WTC11 (cell line): ENCODE measurements around the gene BLVRA. TPM values are rescaled to one million over a fixed set of nuclear protein-coding genes. Genes with fewer than 3 reads are reported as not detected.

Experiments
- ATAC-seq: fragments of 200-7000 bp; cut with Tn5 transposase; 2 replicates; pipeline ENCODE4 v1.10.0; 2021; ENCODE audit warnings: mild to moderate bottlenecking, moderate library complexity
- CTCF ChIA-PET: fragments of 300-600 bp; sonication (Branson Sonifier 250); formaldehyde crosslinking; loops from one replicate; lab custom pipeline; 2021; ENCODE audit warnings: antibody characterized with exemption; lab: Charles Lee
- POLR2A ChIA-PET: fragments of 350-600 bp; sonication (Branson Sonifier 250); formaldehyde crosslinking; loops from one replicate; lab custom pipeline; 2021; ENCODE audit warnings: antibody characterized with exemption; lab: Charles Lee
- DNase-seq: peaks from one replicate; pipeline ENCODE4 v3.0.0; 2021; ENCODE audit warnings: low spot score
- H3K27ac Mint-ChIP-seq: 2 replicates; pipeline ENCODE4 v1.8.0; 2021; ENCODE audit warnings: mixed read lengths
- H3K27me3 Mint-ChIP-seq: 2 replicates; pipeline ENCODE4 v1.8.0; 2021; ENCODE audit warnings: low read depth, mild to moderate bottlenecking, moderate library complexity, mixed read lengths
- H3K36me3 Mint-ChIP-seq: 2 replicates; pipeline ENCODE4 v1.8.0; 2021; ENCODE audit warnings: mixed read lengths
- H3K4me1 Mint-ChIP-seq: 2 replicates; pipeline ENCODE4 v1.8.0; 2022; ENCODE audit warnings: mixed read lengths
- H3K4me3 Mint-ChIP-seq: 2 replicates; pipeline ENCODE4 v1.8.0; 2021; ENCODE audit warnings: mild to moderate bottlenecking, moderate library complexity, mixed read lengths
- H3K9me3 Mint-ChIP-seq: 2 replicates; pipeline ENCODE4 v1.8.0; 2021; ENCODE audit warnings: mixed read lengths
- CREM ChIP-seq: sonication (generic); formaldehyde crosslinking; IDR thresholded peaks from 2 replicates; pipeline ENCODE4 v1.8.1; 2022; ENCODE audit warnings: mild to moderate bottlenecking, missing genetic modification reagents, moderate library complexity
- ESRRA ChIP-seq: sonication (generic); formaldehyde crosslinking; IDR thresholded peaks from 2 replicates; pipeline ENCODE4 v1.8.1; 2022; ENCODE audit warnings: mild to moderate bottlenecking, missing genetic modification reagents, borderline replicate concordance
- GTF2I ChIP-seq: fragments of 250-450 bp; sonication (Bioruptor Pico); conservative IDR thresholded peaks from 2 replicates; pipeline ENCODE4 v1.4.0; 2021; ENCODE audit warnings: mild to moderate bottlenecking
- JUN ChIP-seq: sonication (generic); formaldehyde crosslinking; IDR thresholded peaks from 2 replicates; pipeline ENCODE4 v1.8.0; 2023; ENCODE audit warnings: mild to moderate bottlenecking, missing genetic modification reagents
- NFATC4 ChIP-seq: fragments of 250-450 bp; sonication (Bioruptor Pico); IDR thresholded peaks from 2 replicates; pipeline ENCODE4 v1.9.0; 2021; ENCODE audit warnings: mild to moderate bottlenecking
- NFYB ChIP-seq: sonication (generic); formaldehyde crosslinking; conservative IDR thresholded peaks from 2 replicates; pipeline ENCODE4 v1.8.0; 2022; ENCODE audit warnings: low read depth, missing genetic modification reagents
- NR3C1 ChIP-seq: sonication (generic); formaldehyde crosslinking; conservative IDR thresholded peaks from 2 replicates; pipeline ENCODE4 v1.8.1; 2023; ENCODE audit warnings: low read depth, mild to moderate bottlenecking, missing genetic modification reagents
- PRRX2 ChIP-seq: fragments of 250-450 bp; sonication (Bioruptor Pico); IDR thresholded peaks from 2 replicates; pipeline ENCODE4 v1.8.0; 2021; ENCODE audit warnings: mild to moderate bottlenecking
- RELA ChIP-seq: sonication (generic); formaldehyde crosslinking; IDR thresholded peaks from 2 replicates; pipeline ENCODE4 v1.8.1; 2022; ENCODE audit warnings: missing genetic modification reagents, mild to moderate bottlenecking, borderline replicate concordance
- RORB ChIP-seq: fragments of 250-450 bp; sonication (Bioruptor Pico); IDR thresholded peaks from 2 replicates; pipeline ENCODE4 v1.9.0; 2021; ENCODE audit warnings: mild to moderate bottlenecking
- TP53 ChIP-seq: sonication (generic); formaldehyde crosslinking; IDR thresholded peaks from 2 replicates; pipeline ENCODE4 v1.8.1; 2023; ENCODE audit warnings: mild to moderate bottlenecking, missing genetic modification reagents
- ZNF219 ChIP-seq: sonication (generic); formaldehyde crosslinking; IDR thresholded peaks from 2 replicates; pipeline ENCODE4 v1.8.0; 2023; ENCODE audit warnings: missing genetic modification reagents, mild to moderate bottlenecking, borderline replicate concordance
- ZNF396 ChIP-seq: fragments of 250-450 bp; sonication (Bioruptor Pico); IDR thresholded peaks from 2 replicates; pipeline ENCODE4 v1.8.0; 2021; ENCODE audit warnings: mild to moderate bottlenecking, moderate library complexity, borderline replicate concordance
- total RNA-seq: library from RNA; stranded (reverse); gene quantifications from 3 replicates; pipeline ENCODE4 v1.2.3, GENCODE V29; 2021
- TF ChIP-seq, protein P1 (sequence below): fragments of 250-450 bp; sonication (Bioruptor Pico); IDR thresholded peaks from 2 replicates; pipeline ENCODE4 v1.8.0; 2021; ENCODE audit warnings: mild to moderate bottlenecking
- TF ChIP-seq, protein P2 (sequence below): sonication (generic); formaldehyde crosslinking; IDR thresholded peaks from 2 replicates; pipeline ENCODE4 v1.8.0; 2023; ENCODE audit warnings: missing genetic modification reagents
- TF ChIP-seq, protein P3 (sequence below): sonication (generic); formaldehyde crosslinking; IDR thresholded peaks from 2 replicates; pipeline ENCODE4 v1.8.1; 2022; ENCODE audit warnings: missing genetic modification reagents, borderline replicate concordance
- TF ChIP-seq, protein P4 (sequence below): sonication (generic); formaldehyde crosslinking; IDR thresholded peaks from 2 replicates; pipeline ENCODE4 v1.8.1; 2022; ENCODE audit warnings: mild to moderate bottlenecking, missing genetic modification reagents, moderate library complexity, borderline replicate concordance
- TF ChIP-seq, protein P5 (sequence below): sonication (generic); formaldehyde crosslinking; IDR thresholded peaks from 2 replicates; pipeline ENCODE4 v1.8.1; 2022; ENCODE audit warnings: low read depth, missing genetic modification reagents, borderline replicate concordance

The BLVRA gene
- total RNA-seq, 1 experiment from 2014 or later, result 35.5 TPM

DNA sequence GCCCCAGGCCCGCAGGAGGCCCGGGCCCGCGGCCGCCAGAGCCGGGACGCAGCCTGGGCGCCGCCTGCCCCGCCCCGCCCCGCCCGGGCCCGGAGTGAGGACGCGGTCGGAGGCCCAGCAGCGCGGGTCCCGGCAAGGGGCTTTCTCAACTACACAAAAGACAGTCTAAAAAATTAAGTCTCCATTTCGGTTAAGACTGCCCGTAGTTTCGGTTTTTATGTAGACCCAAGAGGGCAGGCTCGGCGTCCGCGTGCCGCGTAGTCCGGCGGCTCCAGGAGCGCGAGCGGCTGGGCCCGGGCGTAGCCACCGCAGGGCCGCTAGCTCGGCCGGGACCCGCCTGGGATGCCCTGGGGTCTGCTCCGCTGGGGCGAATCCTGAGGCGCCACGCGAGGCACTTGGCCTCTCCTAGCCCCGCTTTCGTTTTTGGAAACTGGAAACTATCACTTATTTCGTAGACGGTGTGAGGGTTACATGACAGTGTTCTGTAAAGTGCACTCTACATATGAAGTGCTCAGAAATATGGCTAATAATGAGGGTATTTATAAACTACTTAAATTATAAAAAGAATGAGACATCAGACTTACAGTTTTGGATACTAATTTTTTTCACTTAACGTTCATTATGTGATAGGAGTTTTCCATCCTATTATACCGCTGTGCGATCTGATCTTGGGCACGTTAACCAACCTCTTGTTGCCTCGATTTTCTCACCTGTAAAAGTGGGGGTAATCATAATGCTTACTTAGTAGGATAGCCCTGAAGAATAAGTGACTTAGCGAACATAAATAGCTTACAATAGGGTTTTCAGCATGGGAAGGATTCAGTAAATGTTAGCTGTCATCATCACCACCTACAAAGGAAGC, 573 bp downstream of the BLVRA start:
- TF ChIP-seq, protein P1, sequence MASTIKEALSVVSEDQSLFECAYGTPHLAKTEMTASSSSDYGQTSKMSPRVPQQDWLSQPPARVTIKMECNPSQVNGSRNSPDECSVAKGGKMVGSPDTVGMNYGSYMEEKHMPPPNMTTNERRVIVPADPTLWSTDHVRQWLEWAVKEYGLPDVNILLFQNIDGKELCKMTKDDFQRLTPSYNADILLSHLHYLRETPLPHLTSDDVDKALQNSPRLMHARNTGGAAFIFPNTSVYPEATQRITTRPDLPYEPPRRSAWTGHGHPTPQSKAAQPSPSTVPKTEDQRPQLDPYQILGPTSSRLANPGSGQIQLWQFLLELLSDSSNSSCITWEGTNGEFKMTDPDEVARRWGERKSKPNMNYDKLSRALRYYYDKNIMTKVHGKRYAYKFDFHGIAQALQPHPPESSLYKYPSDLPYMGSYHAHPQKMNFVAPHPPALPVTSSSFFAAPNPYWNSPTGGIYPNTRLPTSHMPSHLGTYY (CRISPR knock-in tag), result no peak
- no peak for TF ChIP-seq ZNF396 (CRISPR knock-in tag)
- TF ChIP-seq NFYB, result no peak
- TF ChIP-seq ESRRA, result no peak
- TF ChIP-seq NFATC4 (CRISPR knock-in tag), result no peak
- TF ChIP-seq GTF2I (CRISPR knock-in tag), result no peak
- TF ChIP-seq, protein P2, sequence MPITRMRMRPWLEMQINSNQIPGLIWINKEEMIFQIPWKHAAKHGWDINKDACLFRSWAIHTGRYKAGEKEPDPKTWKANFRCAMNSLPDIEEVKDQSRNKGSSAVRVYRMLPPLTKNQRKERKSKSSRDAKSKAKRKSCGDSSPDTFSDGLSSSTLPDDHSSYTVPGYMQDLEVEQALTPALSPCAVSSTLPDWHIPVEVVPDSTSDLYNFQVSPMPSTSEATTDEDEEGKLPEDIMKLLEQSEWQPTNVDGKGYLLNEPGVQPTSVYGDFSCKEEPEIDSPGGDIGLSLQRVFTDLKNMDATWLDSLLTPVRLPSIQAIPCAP (CRISPR knock-in tag), result no peak
- no peak for TF ChIP-seq CREM (CRISPR knock-in tag)
- TF ChIP-seq ZNF219 (CRISPR knock-in tag), result no peak
- no peak for TF ChIP-seq TP53 (CRISPR knock-in tag)
- no peak for TF ChIP-seq JUN (CRISPR knock-in tag)
- no peak for TF ChIP-seq NR3C1 (CRISPR knock-in tag)
- TF ChIP-seq PRRX2 (CRISPR knock-in tag), result no peak
- TF ChIP-seq, protein P3, sequence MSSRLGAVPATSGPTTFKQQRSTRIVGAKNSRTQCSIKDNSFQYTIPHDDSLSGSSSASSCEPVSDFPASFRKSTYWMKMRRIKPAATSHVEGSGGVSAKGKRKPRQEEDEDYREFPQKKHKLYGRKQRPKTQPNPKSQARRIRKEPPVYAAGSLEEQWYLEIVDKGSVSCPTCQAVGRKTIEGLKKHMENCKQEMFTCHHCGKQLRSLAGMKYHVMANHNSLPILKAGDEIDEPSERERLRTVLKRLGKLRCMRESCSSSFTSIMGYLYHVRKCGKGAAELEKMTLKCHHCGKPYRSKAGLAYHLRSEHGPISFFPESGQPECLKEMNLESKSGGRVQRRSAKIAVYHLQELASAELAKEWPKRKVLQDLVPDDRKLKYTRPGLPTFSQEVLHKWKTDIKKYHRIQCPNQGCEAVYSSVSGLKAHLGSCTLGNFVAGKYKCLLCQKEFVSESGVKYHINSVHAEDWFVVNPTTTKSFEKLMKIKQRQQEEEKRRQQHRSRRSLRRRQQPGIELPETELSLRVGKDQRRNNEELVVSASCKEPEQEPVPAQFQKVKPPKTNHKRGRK (CRISPR knock-in tag), result no peak
- TF ChIP-seq, all 79 proteins: peak for 0
- no peak overlapping the region for H3K27ac Mint-ChIP-seq
- peaks cover 31% of the 10 kb centered on the region for H3K4me1 Mint-ChIP-seq
- no peaks in the 10 kb centered on the region for H3K9me3 Mint-ChIP-seq
- DNase-seq (peak; percentile 49), ATAC-seq (peak; percentile 64)
- CTCF ChIA-PET, result interaction anchor here (0.8 to 1.7 kb wide), 6 partner anchors 37 to 176 kb away, joined by 3 to 17 read pairs (median 4); partner anchors contain the start of gene STK17A
- H3K36me3 Mint-ChIP-seq, result no peaks in the 10 kb centered on the region
- peak overlapping the region; percentile 72 for H3K4me3 Mint-ChIP-seq
- POLR2A ChIA-PET, result interaction anchor here (0.5 to 1.6 kb wide), 3 partner anchors 10 to 1505 kb away, joined by 3 to 4 read pairs (median 4); partner anchors contain the start of gene STK17A
- H3K27me3 Mint-ChIP-seq, result peaks cover 34% of the 10 kb centered on the region

DNA sequence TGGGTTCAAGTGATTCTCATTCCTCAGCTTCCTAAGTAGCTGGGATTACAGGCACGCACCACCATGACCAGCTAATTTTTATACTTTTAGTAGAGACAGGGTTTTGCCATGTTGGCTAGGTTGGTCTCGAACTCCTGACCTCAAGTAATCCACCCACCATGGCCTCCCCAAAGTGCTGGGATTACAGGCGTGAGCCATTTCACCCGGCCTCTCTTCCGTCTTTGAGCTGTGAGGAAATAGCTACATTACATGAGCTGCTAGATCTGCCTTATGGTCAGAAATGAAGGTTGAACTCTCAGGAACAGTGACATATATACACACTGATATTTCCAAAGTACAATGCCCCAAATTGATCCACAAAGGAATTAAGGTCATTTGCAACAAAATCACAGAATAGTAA, 2.4 kb downstream of the BLVRA start:
- ChIA-PET CTCF (interaction anchor here (4.5 kb wide), 1 partner anchor 178 kb away, joined by 19 read pairs; the partner anchor contains the start of gene STK17A), POLR2A (no interaction called here)
- peaks cover 41% of the 10 kb centered on the region for H3K4me1 Mint-ChIP-seq
- no peak overlapping the region for H3K27ac Mint-ChIP-seq
- H3K36me3 Mint-ChIP-seq, result no peaks in the 10 kb centered on the region
- peaks cover 34% of the 10 kb centered on the region for H3K27me3 Mint-ChIP-seq
- ATAC-seq (no peak), DNase-seq (no peak)
- TF ChIP-seq, protein P4, sequence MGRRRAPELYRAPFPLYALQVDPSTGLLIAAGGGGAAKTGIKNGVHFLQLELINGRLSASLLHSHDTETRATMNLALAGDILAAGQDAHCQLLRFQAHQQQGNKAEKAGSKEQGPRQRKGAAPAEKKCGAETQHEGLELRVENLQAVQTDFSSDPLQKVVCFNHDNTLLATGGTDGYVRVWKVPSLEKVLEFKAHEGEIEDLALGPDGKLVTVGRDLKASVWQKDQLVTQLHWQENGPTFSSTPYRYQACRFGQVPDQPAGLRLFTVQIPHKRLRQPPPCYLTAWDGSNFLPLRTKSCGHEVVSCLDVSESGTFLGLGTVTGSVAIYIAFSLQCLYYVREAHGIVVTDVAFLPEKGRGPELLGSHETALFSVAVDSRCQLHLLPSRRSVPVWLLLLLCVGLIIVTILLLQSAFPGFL (CRISPR knock-in tag), result no peak
- TF ChIP-seq JUN (CRISPR knock-in tag) (no peak), RORB (no peak), RELA (CRISPR knock-in tag) (no peak)
- TF ChIP-seq, protein P5, sequence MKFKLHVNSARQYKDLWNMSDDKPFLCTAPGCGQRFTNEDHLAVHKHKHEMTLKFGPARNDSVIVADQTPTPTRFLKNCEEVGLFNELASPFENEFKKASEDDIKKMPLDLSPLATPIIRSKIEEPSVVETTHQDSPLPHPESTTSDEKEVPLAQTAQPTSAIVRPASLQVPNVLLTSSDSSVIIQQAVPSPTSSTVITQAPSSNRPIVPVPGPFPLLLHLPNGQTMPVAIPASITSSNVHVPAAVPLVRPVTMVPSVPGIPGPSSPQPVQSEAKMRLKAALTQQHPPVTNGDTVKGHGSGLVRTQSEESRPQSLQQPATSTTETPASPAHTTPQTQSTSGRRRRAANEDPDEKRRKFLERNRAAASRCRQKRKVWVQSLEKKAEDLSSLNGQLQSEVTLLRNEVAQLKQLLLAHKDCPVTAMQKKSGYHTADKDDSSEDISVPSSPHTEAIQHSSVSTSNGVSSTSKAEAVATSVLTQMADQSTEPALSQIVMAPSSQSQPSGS, result no peak
- TF ChIP-seq, all 79 proteins: peak for 0
- Mint-ChIP-seq H3K4me3 (no peak overlapping the region), H3K9me3 (no peaks in the 10 kb centered on the region)
